ENCODE measurements around the gene EFNA4.

EFNA4 gene

DNA sequence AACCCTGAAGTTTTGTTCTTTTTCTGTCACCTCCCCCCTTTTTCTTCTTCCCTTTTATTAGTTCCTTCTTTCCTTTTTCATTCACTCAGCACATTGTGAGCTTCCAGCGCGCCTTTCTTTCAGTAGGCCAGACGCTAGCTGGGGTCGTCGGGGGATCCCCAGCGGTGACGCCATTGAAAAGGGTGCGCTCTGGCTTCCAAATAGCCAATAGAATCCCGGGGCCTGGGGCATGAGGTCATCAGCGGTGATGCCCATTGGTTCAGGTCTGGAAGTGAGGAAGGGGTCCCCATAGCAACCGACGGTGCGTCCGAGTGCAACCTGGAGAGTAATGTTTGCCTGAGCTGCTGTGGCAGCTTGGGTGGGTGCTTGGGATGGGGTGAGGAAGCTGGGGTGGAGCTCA lies 8.2 kb downstream of the EFNA4 start:
- peak overlapping the region; percentile 38 for H3K27ac ChIP-seq
- DNase-seq (ENCODE audit: low read depth, low spot score) = no peak

DNA sequence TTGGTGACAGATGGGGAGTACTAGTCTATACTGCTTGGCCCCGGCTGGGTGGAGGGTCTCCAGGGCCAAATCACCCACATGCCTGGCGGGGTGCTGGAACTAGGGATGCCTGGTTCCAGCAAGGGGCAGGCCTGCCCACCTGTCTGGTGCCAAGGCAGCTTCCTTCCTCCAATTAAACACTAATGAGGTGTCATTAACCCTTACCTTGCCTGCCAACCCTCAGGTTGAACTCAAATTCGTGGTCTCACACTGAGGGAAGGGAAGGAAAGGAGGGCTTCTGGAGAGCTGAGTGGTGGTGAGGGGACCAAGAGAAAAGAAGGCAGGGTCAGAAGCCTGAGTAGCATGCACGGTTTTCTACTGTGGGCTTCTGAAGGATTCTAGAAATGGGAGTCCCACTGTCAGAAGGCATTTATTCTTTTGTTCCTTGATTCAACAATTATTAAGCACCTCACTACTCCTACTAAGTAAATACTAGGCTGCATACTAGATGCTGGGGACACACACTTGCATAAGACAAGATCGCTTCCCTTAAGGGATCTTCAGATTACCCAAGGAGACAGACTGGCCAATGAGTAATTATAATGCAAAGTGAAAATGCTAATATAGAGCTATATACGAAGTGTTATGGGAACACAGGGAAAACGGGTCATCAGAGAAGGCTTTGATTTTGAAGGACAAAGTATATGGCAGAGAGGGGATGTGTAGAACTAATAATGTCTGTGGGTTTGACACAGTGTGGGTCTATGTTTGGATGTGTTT lies 9.2 kb downstream of the EFNA4 start:
- no peak for DNase-seq (ENCODE audit: low read depth, low spot score)
- H3K27ac ChIP-seq = no peak overlapping the region

- H3K27ac ChIP-seq = no peak overlapping the region
- no peak for DNase-seq (ENCODE audit: low read depth, low spot score)
Observed at GRCh38 chr1:155073377-155074242, 10.1 kb downstream of the EFNA4 start.

- no peak overlapping the region for H3K27ac ChIP-seq
- no peak for DNase-seq (ENCODE audit: low read depth, low spot score)
Observed at GRCh38 chr1:155075535-155075934, 12.0 kb downstream of the EFNA4 start.

DNA sequence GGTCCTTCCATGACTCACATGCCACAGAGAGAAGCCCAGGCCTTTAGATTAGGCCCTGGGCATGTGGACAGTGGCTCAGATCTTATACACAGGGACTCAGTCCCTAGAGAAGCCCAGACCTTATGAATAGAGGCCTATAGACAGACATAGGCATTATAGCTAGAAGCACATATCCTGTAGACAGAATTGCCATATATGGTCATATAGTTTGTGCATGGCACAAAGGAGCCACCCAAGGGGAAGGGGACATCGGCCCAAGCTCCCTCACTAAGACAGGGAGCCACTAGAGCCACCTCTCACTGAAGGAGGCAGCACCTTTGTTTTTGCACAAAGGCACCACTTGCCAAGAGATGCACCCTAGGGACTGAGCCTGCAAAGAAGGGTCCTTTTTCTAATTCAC lies 12.8 kb downstream of the EFNA4 start:
- no peak overlapping the region for H3K27ac ChIP-seq
- no peak for DNase-seq (ENCODE audit: low read depth, low spot score)

DNA sequence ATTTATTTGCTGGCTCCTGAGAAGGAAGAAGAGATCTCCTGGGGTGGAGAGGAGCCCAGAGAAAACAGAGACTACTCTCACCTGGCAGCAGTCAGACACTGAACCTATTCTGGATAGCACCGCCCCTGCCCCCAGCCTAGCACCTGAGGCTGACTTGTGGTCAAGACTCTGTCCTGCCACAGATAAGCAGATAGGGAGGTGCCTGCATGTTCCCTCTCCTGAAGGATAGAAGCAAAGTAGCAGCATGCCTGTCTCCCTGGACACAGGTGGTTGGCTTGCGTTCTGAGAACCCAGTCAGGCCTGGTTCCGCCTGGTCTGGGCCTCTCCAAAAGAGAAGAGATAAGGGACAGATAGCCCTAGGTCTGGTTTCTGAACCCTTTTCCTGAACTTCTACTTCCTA lies 13.8 kb downstream of the EFNA4 start:
- no peak for DNase-seq (ENCODE audit: low read depth, low spot score)
- peak overlapping the region; percentile 40 for H3K27ac ChIP-seq

GRCh38 chr1:155077758-155078445 lies 14.4 kb downstream of the EFNA4 start:
- no peak for DNase-seq (ENCODE audit: low read depth, low spot score)
- peak overlapping the region; percentile 40 for H3K27ac ChIP-seq

- no peak for DNase-seq (ENCODE audit: low read depth, low spot score)
- H3K27ac ChIP-seq = peak within 1 kb of the TSS; percentile 40
Observed at GRCh38 chr1:155078469-155079209, 15.1 kb downstream of the EFNA4 start, which contains the start of gene EFNA3. EFNA3 (plus strand) TSS chr1:155078837; CDS start chr1:155078942, 105 bp downstream.

DNA sequence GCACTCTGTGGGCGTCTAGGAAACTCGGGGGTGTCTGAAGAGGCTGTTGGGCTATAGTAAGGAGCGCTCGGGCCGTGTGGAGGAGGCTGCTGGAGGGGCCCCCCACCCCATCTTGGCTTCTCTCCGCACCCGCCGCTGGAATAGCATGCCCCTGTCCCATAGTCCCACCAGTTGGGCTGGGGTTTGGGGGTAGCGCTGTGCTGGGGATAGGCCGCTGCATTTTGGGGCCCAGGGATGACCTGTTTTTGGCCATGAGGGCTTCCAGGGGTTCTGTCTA lies 15.6 kb downstream of the EFNA4 start:
- DNase-seq (ENCODE audit: low read depth, low spot score) = no peak
- H3K27ac ChIP-seq = no peak overlapping the region

- no peak for DNase-seq (ENCODE audit: low read depth, low spot score)
- H3K27ac ChIP-seq = no peak overlapping the region
Observed at GRCh38 chr1:155079487-155080311, 16.2 kb downstream of the EFNA4 start.

DNA sequence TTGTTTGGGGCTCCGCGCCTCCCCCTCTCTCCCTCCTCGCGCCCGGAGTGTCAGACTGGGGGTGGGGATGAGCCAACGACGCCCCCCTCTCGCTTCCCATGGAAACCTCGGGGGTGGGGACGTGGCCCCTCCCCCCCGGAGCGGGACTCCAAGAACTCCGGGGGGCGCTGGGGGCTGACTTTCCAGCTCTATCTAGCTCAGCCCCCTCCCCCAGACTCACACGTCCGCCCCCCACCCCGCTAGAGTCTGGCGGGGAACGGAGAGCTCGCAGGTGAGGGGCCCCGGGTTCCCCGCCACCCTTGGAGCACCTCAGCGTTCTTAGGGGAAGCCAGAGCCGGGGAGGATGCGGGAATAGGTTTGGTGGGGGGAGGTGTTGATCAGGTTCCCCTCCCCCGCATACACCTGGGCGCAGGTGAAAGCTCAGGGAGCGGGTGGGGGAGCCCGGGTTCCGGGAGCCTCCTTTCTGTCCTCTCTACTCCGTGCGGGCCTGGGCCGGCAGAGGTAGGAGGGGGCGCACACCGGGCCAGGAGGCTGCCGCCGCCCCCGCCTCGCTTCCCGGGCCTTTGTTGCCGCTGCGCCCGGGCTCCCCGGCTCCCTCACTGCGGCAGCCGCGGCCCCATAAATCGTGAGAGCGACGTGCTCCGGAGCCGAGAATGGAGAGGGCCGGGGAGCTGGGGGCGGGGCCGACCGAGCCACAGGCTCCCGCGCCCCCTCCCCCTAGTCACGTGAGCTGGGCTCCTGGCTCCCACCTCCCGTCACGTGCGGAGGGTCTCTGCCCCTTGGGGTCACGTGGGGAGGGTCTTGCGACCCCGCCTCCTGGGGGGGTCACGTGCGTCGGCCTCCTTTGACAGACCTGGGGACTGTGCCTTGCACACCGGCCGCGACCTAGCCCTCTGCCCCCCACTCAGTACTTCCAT lies 17.0 kb downstream of the EFNA4 start:
- no peak for DNase-seq (ENCODE audit: low read depth, low spot score)
- peak overlapping the region; percentile 5 for H3K27ac ChIP-seq

DNA sequence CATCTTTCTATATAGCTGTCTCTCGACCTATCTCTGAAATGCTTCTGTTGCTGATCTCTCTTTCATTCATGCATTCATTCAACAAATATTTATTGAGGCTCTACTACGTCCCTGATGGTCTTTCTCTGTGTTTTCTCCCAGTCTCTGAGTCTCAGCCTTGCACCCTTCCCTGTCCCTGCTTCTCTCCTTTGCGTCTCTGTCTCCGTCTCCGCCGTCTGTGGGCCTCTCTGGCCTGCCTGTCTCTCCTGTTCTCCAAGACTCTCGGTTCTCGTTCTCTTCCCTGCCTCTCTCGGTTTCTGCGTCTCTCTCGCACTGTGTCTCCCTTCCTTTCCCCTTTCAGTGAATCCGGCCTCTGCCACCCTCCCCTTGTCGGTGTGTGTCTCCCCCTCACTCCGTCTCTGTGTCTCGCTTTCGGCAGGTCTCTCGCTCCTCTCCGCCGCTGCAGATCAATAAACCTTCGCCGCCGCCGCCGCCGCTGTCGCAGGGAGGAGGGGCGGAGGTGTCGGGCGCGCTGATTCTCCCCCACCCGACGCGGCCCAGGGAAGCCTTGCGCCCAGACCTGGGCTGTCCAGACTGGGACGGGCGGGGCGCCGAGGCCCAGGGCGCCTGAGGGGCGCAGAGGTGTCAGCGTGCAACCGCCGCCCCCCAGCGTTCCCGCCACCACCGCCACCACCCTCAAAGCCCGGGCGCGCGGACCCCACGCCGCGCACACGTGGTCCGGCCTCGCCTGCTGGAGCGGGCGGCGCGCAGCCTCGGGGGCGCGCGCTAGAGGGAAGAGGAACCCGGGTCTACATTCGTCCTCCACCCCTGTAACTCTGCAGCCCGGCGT lies 18.1 kb downstream of the EFNA4 start:
- peak overlapping the region; percentile 82 for H3K27ac ChIP-seq
- no peak for DNase-seq (ENCODE audit: low read depth, low spot score)

DNA sequence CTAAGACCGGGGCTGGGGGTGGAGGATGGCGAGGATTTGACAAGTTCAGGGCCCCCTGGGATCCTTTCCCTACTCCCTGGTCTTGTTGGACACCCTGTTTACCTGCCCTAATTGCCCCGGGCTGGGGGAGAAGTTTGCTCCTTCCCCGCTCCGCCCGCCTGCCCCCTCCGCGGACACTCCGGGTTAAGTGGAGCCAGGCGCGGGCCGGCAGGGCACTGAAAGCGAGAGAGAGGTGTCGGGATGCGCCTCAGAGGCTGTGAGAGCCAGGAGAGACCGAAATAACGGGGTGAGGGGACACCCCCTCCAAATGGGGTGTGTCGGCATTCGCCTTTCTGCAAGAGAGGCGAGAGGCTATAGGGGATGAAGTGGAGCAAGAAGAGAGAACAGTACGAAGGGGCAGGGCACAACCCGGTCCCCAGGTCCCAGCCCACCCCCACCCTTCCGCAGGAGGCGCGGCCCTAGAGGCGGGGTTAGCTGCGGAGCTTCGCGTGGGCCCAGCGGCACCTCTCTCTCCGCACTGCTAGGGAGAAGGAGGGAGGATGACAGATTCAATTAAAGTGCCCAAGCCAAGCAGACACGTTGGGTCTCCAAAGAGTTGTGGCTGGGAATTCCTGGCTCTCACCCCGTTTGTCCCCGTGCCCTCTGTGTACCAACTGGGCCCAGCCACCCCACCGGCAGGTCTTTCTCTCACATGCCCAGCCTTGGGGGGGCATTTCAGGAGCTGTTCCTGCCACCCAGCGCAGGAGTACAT lies 18.9 kb downstream of the EFNA4 start:
- no peak for DNase-seq (ENCODE audit: low read depth, low spot score)
- H3K27ac ChIP-seq = peak overlapping the region; percentile 82

- no peak for DNase-seq (ENCODE audit: low read depth, low spot score)
- H3K27ac ChIP-seq = peak overlapping the region; percentile 82
Observed at GRCh38 chr1:155083052-155083541, 19.6 kb downstream of the EFNA4 start.

- H3K27ac ChIP-seq = peak overlapping the region; percentile 82
- DNase-seq (ENCODE audit: low read depth, low spot score) = no peak
Observed at GRCh38 chr1:155083865-155084721, 20.6 kb downstream of the EFNA4 start.

Measured in epithelial cell of prostate (primary cell).